PFSK-1 (cell line): ENCODE measurements around the gene CACNA1C.
A peak's percentile ranks its signal among the peaks of the same experiment; 100 is the strongest.

Experiments
- FOXP2 ChIP-seq: optimal IDR thresholded peaks from 2 replicates; pipeline ENCODE3; 2011; ENCODE audit warnings: borderline replicate concordance, control low read depth, inconsistent platforms; ENCODE audit not compliant: insufficient read depth; ENCODE audit errors: extremely low read length, extremely low read depth
- POLR2AphosphoS5 ChIP-seq: IDR thresholded peaks from 2 replicates; pipeline ENCODE4 v1.6.1; 2012; ENCODE audit warnings: low read depth, mild to moderate bottlenecking, control low read depth, low read length, moderate library complexity
- SIN3A ChIP-seq: IDR thresholded peaks from 2 replicates; pipeline ENCODE4 v1.6.1; 2012; ENCODE audit warnings: mild to moderate bottlenecking, low read length, moderate library complexity, borderline replicate concordance; ENCODE audit not compliant: insufficient read depth
- TAF1 ChIP-seq: IDR thresholded peaks from 2 replicates; pipeline ENCODE4 v1.6.1; 2012; ENCODE audit warnings: low read length, control low read depth, borderline replicate concordance; ENCODE audit not compliant: insufficient read depth
- TF ChIP-seq, protein P1 (sequence below), 2 experiments: IDR thresholded peaks; 2 replicates each; pipeline versions ENCODE4 v1.6.1 to v1.8.0; 2011 to 2012; ENCODE audit warnings: low read depth in 2 of 2, low read length in 2 of 2, control low read depth in 1 of 2, inconsistent platforms in 1 of 2, mild to moderate bottlenecking in 1 of 2, moderate library complexity in 1 of 2; ENCODE audit not compliant: insufficient read depth in 1 of 2

Gene CACNA1C

DNA sequence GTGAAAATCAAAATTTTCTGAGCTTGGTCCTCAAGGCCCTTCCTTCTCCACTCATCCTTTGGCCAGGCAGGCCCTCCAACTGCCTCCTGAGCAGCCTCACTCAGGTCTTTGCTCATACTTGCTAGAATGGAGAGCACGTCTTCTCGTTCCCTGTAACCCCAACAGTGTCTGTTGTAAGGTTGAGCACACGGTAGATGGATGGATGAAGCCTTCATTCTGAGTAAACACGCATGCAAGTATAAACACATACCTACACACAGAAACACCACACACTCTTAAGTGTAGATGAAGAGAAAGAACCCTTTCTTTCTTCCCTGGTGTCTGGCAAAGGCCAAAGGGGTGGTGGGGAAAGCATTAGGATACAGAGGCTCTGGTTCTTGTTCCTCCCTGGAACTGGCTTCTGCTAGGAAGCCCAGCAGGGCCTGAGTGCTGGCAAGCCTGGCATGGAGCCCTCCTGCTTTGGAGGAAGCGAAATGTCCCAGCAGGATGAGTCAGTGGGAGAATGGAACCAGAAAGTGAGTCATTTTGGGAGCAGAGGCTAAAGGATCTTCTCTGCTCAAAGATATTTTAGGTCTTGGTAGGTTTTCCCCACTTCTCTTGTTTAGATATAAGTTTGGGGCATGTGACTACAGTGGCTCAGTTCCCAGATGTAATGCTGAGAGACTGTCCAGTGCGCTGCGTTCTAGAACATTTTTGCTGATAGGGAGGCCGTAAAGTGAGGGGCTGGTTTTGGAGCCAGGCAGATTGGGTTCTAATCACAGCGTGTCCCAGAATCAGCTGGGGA is 127.4 kb downstream of the CACNA1C start:
- TF ChIP-seq SIN3A (no peak), POLR2AphosphoS5 (no peak), FOXP2 (no peak), TAF1 (no peak)
- TF ChIP-seq, protein P1, sequence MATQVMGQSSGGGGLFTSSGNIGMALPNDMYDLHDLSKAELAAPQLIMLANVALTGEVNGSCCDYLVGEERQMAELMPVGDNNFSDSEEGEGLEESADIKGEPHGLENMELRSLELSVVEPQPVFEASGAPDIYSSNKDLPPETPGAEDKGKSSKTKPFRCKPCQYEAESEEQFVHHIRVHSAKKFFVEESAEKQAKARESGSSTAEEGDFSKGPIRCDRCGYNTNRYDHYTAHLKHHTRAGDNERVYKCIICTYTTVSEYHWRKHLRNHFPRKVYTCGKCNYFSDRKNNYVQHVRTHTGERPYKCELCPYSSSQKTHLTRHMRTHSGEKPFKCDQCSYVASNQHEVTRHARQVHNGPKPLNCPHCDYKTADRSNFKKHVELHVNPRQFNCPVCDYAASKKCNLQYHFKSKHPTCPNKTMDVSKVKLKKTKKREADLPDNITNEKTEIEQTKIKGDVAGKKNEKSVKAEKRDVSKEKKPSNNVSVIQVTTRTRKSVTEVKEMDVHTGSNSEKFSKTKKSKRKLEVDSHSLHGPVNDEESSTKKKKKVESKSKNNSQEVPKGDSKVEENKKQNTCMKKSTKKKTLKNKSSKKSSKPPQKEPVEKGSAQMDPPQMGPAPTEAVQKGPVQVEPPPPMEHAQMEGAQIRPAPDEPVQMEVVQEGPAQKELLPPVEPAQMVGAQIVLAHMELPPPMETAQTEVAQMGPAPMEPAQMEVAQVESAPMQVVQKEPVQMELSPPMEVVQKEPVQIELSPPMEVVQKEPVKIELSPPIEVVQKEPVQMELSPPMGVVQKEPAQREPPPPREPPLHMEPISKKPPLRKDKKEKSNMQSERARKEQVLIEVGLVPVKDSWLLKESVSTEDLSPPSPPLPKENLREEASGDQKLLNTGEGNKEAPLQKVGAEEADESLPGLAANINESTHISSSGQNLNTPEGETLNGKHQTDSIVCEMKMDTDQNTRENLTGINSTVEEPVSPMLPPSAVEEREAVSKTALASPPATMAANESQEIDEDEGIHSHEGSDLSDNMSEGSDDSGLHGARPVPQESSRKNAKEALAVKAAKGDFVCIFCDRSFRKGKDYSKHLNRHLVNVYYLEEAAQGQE (IDR thresholded peaks at IDR 0.05; ENCODE audit: insufficient read depth in 1 of 2, low read depth in 2 of 2, low read length in 2 of 2): no peak

DNA sequence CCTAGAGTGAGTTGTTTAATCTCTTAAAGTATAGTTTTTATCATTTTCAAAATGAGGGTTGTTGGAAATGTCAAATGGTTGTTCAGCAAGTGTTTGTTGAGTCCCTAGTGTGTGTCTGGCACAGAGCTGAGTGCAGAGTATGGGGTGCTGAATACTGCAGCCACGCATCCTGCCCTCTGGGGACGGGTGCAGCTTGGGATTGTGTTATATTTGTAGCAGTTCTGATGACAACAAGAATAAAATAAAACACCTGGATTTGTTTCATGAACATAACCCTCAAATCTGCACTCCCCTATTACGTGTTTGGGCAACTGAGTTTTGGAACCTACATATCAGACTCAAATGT is 127.9 kb downstream of the CACNA1C start:
- no peak for TF ChIP-seq POLR2AphosphoS5
- no peak for TF ChIP-seq TAF1
- TF ChIP-seq SIN3A: no peak
- TF ChIP-seq FOXP2: no peak
- TF ChIP-seq, protein P1 (IDR thresholded peaks at IDR 0.05; ENCODE audit: insufficient read depth in 1 of 2, low read depth in 2 of 2, low read length in 2 of 2): no peak

GRCh38 chr12:2183556-2184541 is 131.1 kb downstream of the CACNA1C start:
- TF ChIP-seq SIN3A (no peak), POLR2AphosphoS5 (no peak), FOXP2 (peak; percentile 16), TAF1 (no peak)
- TF ChIP-seq, protein P1 (IDR thresholded peaks at IDR 0.05; ENCODE audit: insufficient read depth in 1 of 2, low read depth in 2 of 2, low read length in 2 of 2): no peak

DNA sequence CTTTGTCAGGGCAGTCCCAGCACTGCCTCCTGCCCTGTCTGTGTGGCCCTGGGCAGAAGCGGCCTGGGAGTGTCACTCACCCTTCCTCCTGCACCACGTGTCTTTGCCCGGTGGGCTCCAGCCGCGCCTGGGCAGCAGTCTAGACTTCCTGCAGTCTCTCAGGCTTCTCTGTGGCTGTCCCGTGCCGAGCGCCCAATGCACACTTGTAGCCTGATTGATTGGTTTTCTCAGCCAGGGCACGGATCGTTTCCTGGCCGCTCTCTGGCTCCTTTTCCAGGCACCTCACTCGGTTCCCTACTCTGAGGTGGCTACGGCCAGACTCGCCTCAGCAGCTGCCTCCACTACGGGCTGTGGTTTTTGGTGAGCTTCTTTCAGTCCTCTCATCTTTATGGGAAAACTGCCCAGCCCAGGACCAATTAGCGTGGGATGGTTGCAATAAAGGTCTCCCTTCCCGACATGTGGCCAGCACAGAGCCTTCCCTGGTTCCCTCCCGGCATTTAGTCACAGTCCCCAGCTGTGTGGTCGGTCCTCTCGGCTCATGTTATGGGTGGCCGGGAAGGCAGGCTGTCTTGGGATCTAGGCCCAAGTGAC is 133.1 kb downstream of the CACNA1C start:
- TF ChIP-seq SIN3A (no peak), FOXP2 (no peak), POLR2AphosphoS5 (no peak), TAF1 (no peak)
- TF ChIP-seq, protein P1 (IDR thresholded peaks at IDR 0.05; ENCODE audit: insufficient read depth in 1 of 2, low read depth in 2 of 2, low read length in 2 of 2): no peak
